OCI-LY3 (cell line): ENCODE data around the gene GNG14.

Experiments
- H2AFZ ChIP-seq: fragments of 200-600, 300-600 bp; shearing (Covaris generic); 2 replicates; pipeline ENCODE4 v1.6.0; 2014; ENCODE audit warnings: antibody characterized with exemption, low read depth, low read length
- H3K27ac ChIP-seq: fragments of 200-600, 300-600 bp; sonication (generic); 2 replicates; pipeline ENCODE4 v1.5.1; 2014; ENCODE audit warnings: mild to moderate bottlenecking, low read length, moderate library complexity, mixed read lengths
- H3K27me3 ChIP-seq: fragments of 200-600, 300-600 bp; sonication (generic); 2 replicates; pipeline ENCODE4 v1.6.1; 2014; ENCODE audit warnings: low read depth, low read length, mixed read lengths
- H3K36me3 ChIP-seq: fragments of 200-600, 300-600 bp; sonication (generic); replicated peaks from 2 replicates; pipeline ENCODE3; 2014; ENCODE audit warnings: low read depth, low read length, mixed read lengths
- H3K4me1 ChIP-seq: fragments of 300-600, 200-600 bp; sonication (generic); 2 replicates; pipeline ENCODE4 v1.6.1; 2014; ENCODE audit warnings: low read length, mixed read lengths
- H3K4me2 ChIP-seq: fragments of 200-600, 300-600 bp; sonication (generic); 2 replicates; pipeline ENCODE4 v1.6.1; 2014; ENCODE audit warnings: low read length, mixed read lengths
- H3K4me3 ChIP-seq: fragments of 300-600, 200-600 bp; sonication (generic); 2 replicates; pipeline ENCODE4 v1.5.1; 2014; ENCODE audit warnings: antibody characterized with exemption, mild to moderate bottlenecking, low read length, moderate library complexity
- H3K79me2 ChIP-seq: fragments of 300-600, 200-600 bp; shearing (Covaris generic); 2 replicates; pipeline ENCODE4 v1.6.1; 2014; ENCODE audit warnings: mild to moderate bottlenecking, low read length, mixed read lengths
- H3K9ac ChIP-seq: fragments of 300-600, 200-600 bp; shearing (Covaris generic); 2 replicates; pipeline ENCODE4 v1.6.0; 2014; ENCODE audit warnings: mild to moderate bottlenecking, low read length, moderate library complexity
- H3K9me3 ChIP-seq: fragments of 200-600, 300-600 bp; shearing (Covaris generic); 2 replicates; pipeline ENCODE4 v1.6.1; 2014; ENCODE audit warnings: low read length, mixed read lengths; ENCODE audit not compliant: insufficient read depth
- H4K20me1 ChIP-seq: fragments of 200-600, 300-600 bp; sonication (generic); 2 replicates; pipeline ENCODE4 v1.6.1; 2016; ENCODE audit warnings: low read length, mixed read lengths; ENCODE audit not compliant: insufficient read depth
- CTCF ChIP-seq: fragments of 200-600, 300-600 bp; sonication (generic); IDR thresholded peaks from 2 replicates; pipeline ENCODE4 v1.5.1; 2014; ENCODE audit warnings: antibody characterized with exemption, low read length, low read depth
- EZH2phosphoT487 ChIP-seq: fragments of 200-600 bp; shearing (Covaris generic); IDR thresholded peaks from 2 replicates; pipeline ENCODE4 v1.6.1; 2018; ENCODE audit warnings: antibody characterized with exemption, mixed run types, low read depth

GNG14 gene

GRCh38 chr19:12655546-12655945 lies 32.3 kb upstream of the GNG14 start:
- Histone ChIP-seq H3K36me3 (peaks cover 66% of the 10 kb centered on the region), H3K4me3 (no peak overlapping the region), H3K9ac (no peak overlapping the region), H3K9me3 (no peaks in the 10 kb centered on the region), H2AFZ (no peak overlapping the region), H4K20me1 (peaks cover 14% of the 10 kb centered on the region), H3K27me3 (no peaks in the 10 kb centered on the region), H3K79me2 (peaks cover 26% of the 10 kb centered on the region), H3K4me2 (no peak overlapping the region), H3K4me1 (no peaks in the 10 kb centered on the region), H3K27ac (no peak overlapping the region)
- no peak for TF ChIP-seq EZH2phosphoT487
- TF ChIP-seq CTCF, result no peak

GRCh38 chr19:12656899-12657571 lies 30.8 kb upstream of the GNG14 start:
- Histone ChIP-seq H3K36me3 (peaks cover 67% of the 10 kb centered on the region), H3K4me3 (no peak overlapping the region), H3K27ac (no peak overlapping the region), H2AFZ (no peak overlapping the region), H3K9ac (no peak overlapping the region), H3K4me1 (no peaks in the 10 kb centered on the region), H3K4me2 (no peak overlapping the region), H3K79me2 (peaks cover 26% of the 10 kb centered on the region), H3K27me3 (no peaks in the 10 kb centered on the region), H4K20me1 (peaks cover 14% of the 10 kb centered on the region), H3K9me3 (no peaks in the 10 kb centered on the region)
- no peak for TF ChIP-seq CTCF
- no peak for TF ChIP-seq EZH2phosphoT487

- Histone ChIP-seq H3K27ac (no peak overlapping the region), H2AFZ (no peak overlapping the region), H3K4me1 (no peaks in the 10 kb centered on the region), H3K79me2 (peaks cover 26% of the 10 kb centered on the region), H3K36me3 (peaks cover 68% of the 10 kb centered on the region), H3K9me3 (no peaks in the 10 kb centered on the region), H3K9ac (no peak overlapping the region), H3K27me3 (no peaks in the 10 kb centered on the region), H3K4me3 (no peak overlapping the region), H4K20me1 (peaks cover 14% of the 10 kb centered on the region), H3K4me2 (no peak overlapping the region)
- TF ChIP-seq CTCF (0 out of 2 replicates have a peak, but pooled peaks have one; percentile 6), EZH2phosphoT487 (no peak)
Measured at GRCh38 chr19:12657966-12658365, 29.8 kb upstream of the GNG14 start.

- Histone ChIP-seq H3K4me3 (no peak overlapping the region), H2AFZ (no peak overlapping the region), H3K9ac (no peak overlapping the region), H3K27me3 (no peaks in the 10 kb centered on the region), H3K4me2 (no peak overlapping the region), H3K79me2 (peaks cover 46% of the 10 kb centered on the region), H4K20me1 (peaks cover 6% of the 10 kb centered on the region; the same call in 1 of the 2 replicates), H3K36me3 (peaks cover 73% of the 10 kb centered on the region), H3K9me3 (no peaks in the 10 kb centered on the region), H3K27ac (no peak overlapping the region), H3K4me1 (peaks cover 15% of the 10 kb centered on the region)
- TF ChIP-seq EZH2phosphoT487 (no peak), CTCF (no peak)
Measured at GRCh38 chr19:12660980-12661379, 26.8 kb upstream of the GNG14 start.
